HL-60 (cell line): ENCODE measurements around the gene HOXC5.

Experiments
- DNase-seq, 2 experiments: peaks; one replicate each; pipeline ENCODE4 v3.0.0-alpha.2; 2010 to 2020; ENCODE audit warnings: low read depth in 1 of 2, low spot score in 1 of 2
- H3K27ac ChIP-seq: fragments of 250-450 bp; sonication (Bioruptor Pico); replicated peaks from 2 replicates; pipeline ENCODE4 v1.5.1; 2020; ENCODE audit warnings: mild to moderate bottlenecking, moderate library complexity
- H3K27me3 ChIP-seq: fragments of 250-450 bp; sonication (Bioruptor Pico); 2 replicates; pipeline ENCODE4 v1.5.1; 2021; ENCODE audit warnings: mild to moderate bottlenecking, moderate library complexity; ENCODE audit not compliant: insufficient read depth, poor library complexity, severe bottlenecking
- H3K4me3 ChIP-seq: replicated peaks from 2 replicates; pipeline ENCODE4 v1.5.1; 2011; ENCODE audit warnings: mild to moderate bottlenecking, control low read depth, low read length; ENCODE audit not compliant: insufficient read depth
- GABPA ChIP-seq: IDR thresholded peaks from 2 replicates; pipeline ENCODE4 v1.6.1; 2012; ENCODE audit warnings: low read depth
- POLR2AphosphoS5 ChIP-seq: IDR thresholded peaks from 2 replicates; pipeline ENCODE4 v1.6.1; 2012; ENCODE audit warnings: low read depth
- SPI1 ChIP-seq: IDR thresholded peaks from 2 replicates; pipeline ENCODE4 v1.6.1; 2012; ENCODE audit warnings: low read depth, mild to moderate bottlenecking, borderline replicate concordance
- TF ChIP-seq, protein P1 (sequence below): IDR thresholded peaks from 2 replicates; pipeline ENCODE4 v1.6.1; 2012; ENCODE audit warnings: low read depth; ENCODE audit not compliant: insufficient replicate concordance
- TF ChIP-seq, protein P2 (sequence below): IDR thresholded peaks from one replicate; pipeline ENCODE4 v1.5.1; 2011; ENCODE audit warnings: low read length, control low read depth, inconsistent platforms; ENCODE audit not compliant: insufficient read depth

HOXC5 gene

DNA sequence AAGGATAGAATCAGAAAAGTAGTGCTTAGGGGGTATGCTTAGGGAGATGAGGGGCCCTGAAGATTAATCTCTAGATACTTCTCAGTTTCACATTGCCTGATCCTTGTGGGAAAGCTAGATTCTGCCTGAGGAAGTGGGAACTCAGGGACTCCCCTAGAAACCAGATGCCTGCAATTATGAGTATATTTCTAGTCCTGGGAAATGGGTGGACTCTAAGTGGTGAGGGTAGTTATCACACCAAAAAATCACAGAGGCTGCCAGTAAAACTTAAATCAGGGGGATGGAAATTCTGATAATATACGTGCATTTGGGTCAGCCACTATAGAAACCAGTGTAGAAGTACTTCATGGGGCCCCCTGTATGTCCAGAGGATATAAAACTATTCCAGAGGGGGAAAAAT lies 39.1 kb downstream of the HOXC5 start:
- Histone ChIP-seq H3K4me3 (no peak overlapping the region), H3K27me3 (peaks cover 17% of the 10 kb centered on the region), H3K27ac (no peak overlapping the region)
- TF ChIP-seq SPI1 (no peak), GABPA (no peak), POLR2AphosphoS5 (no peak)
- TF ChIP-seq, protein P1, sequence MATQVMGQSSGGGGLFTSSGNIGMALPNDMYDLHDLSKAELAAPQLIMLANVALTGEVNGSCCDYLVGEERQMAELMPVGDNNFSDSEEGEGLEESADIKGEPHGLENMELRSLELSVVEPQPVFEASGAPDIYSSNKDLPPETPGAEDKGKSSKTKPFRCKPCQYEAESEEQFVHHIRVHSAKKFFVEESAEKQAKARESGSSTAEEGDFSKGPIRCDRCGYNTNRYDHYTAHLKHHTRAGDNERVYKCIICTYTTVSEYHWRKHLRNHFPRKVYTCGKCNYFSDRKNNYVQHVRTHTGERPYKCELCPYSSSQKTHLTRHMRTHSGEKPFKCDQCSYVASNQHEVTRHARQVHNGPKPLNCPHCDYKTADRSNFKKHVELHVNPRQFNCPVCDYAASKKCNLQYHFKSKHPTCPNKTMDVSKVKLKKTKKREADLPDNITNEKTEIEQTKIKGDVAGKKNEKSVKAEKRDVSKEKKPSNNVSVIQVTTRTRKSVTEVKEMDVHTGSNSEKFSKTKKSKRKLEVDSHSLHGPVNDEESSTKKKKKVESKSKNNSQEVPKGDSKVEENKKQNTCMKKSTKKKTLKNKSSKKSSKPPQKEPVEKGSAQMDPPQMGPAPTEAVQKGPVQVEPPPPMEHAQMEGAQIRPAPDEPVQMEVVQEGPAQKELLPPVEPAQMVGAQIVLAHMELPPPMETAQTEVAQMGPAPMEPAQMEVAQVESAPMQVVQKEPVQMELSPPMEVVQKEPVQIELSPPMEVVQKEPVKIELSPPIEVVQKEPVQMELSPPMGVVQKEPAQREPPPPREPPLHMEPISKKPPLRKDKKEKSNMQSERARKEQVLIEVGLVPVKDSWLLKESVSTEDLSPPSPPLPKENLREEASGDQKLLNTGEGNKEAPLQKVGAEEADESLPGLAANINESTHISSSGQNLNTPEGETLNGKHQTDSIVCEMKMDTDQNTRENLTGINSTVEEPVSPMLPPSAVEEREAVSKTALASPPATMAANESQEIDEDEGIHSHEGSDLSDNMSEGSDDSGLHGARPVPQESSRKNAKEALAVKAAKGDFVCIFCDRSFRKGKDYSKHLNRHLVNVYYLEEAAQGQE = no peak
- TF ChIP-seq, protein P2, sequence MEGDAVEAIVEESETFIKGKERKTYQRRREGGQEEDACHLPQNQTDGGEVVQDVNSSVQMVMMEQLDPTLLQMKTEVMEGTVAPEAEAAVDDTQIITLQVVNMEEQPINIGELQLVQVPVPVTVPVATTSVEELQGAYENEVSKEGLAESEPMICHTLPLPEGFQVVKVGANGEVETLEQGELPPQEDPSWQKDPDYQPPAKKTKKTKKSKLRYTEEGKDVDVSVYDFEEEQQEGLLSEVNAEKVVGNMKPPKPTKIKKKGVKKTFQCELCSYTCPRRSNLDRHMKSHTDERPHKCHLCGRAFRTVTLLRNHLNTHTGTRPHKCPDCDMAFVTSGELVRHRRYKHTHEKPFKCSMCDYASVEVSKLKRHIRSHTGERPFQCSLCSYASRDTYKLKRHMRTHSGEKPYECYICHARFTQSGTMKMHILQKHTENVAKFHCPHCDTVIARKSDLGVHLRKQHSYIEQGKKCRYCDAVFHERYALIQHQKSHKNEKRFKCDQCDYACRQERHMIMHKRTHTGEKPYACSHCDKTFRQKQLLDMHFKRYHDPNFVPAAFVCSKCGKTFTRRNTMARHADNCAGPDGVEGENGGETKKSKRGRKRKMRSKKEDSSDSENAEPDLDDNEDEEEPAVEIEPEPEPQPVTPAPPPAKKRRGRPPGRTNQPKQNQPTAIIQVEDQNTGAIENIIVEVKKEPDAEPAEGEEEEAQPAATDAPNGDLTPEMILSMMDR = no peak
- no peak for DNase-seq

DNA sequence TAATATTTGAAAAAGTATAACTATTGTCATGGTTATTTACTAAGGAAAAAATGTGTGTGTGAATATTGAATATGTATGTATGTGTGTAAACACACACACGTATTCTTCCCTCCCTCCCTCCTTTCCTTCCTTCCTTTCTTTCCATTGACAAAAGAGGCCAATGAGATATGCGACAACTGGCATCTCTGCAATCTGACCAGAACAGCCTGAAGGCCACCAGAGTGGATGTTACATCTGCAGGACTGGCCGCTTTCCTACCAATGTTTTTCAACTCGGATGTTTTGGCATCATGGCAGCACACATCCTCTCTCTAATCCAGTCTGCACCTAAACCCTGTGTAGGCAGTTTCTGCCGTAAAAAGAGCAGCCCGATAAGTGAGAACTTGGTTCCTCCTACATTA lies 41.5 kb downstream of the HOXC5 start:
- Histone ChIP-seq H3K27me3 (peaks cover 14% of the 10 kb centered on the region), H3K27ac (no peak overlapping the region), H3K4me3 (no peak overlapping the region)
- no peak for DNase-seq
- TF ChIP-seq GABPA (no peak), POLR2AphosphoS5 (no peak), SPI1 (no peak)
- TF ChIP-seq, protein P1 = no peak
- TF ChIP-seq, protein P2 = no peak

DNA sequence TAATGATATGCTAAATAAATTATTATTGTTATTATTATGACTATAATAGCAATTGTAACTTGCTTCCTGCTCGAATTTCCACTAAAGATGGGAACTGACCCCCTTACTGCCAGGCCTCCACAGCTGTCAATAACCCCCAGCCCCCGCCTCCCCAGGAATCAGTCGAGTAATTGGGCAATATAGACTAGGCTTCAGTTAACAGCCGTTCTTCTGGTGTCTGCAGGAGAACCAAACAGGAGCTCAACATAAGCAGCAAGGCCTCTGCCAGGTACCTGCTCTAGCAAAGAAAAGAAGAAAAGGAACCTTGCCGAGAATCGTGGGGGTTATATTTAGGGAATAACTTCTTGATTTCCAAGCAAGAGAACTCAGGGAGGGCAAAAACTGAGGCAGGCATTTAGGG lies 42.6 kb downstream of the HOXC5 start:
- Histone ChIP-seq H3K4me3 (no peak overlapping the region), H3K27ac (no peak overlapping the region), H3K27me3 (peaks cover 8% of the 10 kb centered on the region)
- DNase-seq = no peak
- TF ChIP-seq, protein P2 = no peak
- TF ChIP-seq SPI1 (no peak), POLR2AphosphoS5 (no peak), GABPA (no peak)
- TF ChIP-seq, protein P1 = no peak
